Nephron (organoid): ENCODE results near the gene POC1A.

Experiments
- H3K27ac Mint-ChIP-seq, 3 experiments: 2 replicates each; pipeline ENCODE4 v1.8.0; 2020; ENCODE audit warnings: mixed read lengths in 3 of 3, mild to moderate bottlenecking in 2 of 3, moderate library complexity in 1 of 3
- H3K27me3 Mint-ChIP-seq: 2 replicates; pipeline ENCODE4 v1.8.0; 2021; ENCODE audit warnings: low read depth, mild to moderate bottlenecking, moderate library complexity, mixed read lengths
- H3K36me3 Mint-ChIP-seq: 2 replicates; pipeline ENCODE4 v1.8.0; 2020; ENCODE audit warnings: low read depth, mixed read lengths
- H3K4me1 Mint-ChIP-seq: 2 replicates; pipeline ENCODE4 v1.8.0; 2020; ENCODE audit warnings: mixed read lengths
- H3K4me3 Mint-ChIP-seq, 3 experiments: 2 replicates each; pipeline ENCODE4 v1.8.0; 2020; ENCODE audit warnings: mild to moderate bottlenecking in 3 of 3, mixed read lengths in 3 of 3, moderate library complexity in 2 of 3
- H3K9me3 Mint-ChIP-seq: 2 replicates; pipeline ENCODE4 v1.8.0; 2020; ENCODE audit warnings: mixed read lengths
- TF ChIP-seq, protein P1 (sequence below), 3 experiments: fragments of 200-600 bp; sonication (generic); IDR thresholded peaks; one replicate each; pipeline ENCODE4 v1.5.0; 2021; ENCODE audit warnings: antibody characterized with exemption in 3 of 3; ENCODE audit not compliant: unreplicated experiment in 3 of 3

POC1A gene

DNA sequence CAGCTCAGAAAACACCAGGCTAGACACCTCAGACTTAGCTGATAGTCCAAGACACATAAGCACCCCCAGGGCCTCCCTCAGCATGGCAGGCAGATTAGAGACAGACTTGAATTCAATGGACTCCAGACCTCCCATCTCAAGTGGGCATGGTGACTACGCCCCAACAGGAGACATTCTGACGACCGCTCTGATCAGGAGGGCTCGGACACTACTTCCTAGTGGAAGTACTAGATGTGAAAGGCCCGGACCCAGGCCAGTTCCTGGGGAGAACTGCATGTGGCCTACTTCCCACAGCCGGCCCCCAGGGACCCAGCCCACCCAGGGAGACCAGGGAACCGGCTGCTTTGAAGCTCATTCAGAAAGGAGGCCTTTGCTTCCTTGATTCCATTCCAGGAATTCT lies 16.9 kb downstream of the POC1A start:
- TF ChIP-seq, protein P1, sequence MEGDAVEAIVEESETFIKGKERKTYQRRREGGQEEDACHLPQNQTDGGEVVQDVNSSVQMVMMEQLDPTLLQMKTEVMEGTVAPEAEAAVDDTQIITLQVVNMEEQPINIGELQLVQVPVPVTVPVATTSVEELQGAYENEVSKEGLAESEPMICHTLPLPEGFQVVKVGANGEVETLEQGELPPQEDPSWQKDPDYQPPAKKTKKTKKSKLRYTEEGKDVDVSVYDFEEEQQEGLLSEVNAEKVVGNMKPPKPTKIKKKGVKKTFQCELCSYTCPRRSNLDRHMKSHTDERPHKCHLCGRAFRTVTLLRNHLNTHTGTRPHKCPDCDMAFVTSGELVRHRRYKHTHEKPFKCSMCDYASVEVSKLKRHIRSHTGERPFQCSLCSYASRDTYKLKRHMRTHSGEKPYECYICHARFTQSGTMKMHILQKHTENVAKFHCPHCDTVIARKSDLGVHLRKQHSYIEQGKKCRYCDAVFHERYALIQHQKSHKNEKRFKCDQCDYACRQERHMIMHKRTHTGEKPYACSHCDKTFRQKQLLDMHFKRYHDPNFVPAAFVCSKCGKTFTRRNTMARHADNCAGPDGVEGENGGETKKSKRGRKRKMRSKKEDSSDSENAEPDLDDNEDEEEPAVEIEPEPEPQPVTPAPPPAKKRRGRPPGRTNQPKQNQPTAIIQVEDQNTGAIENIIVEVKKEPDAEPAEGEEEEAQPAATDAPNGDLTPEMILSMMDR (IDR thresholded peaks at IDR 0.05; ENCODE audit: unreplicated experiment in 3 of 3): no peak
- peaks cover 5% of the 10 kb centered on the region for H3K36me3 Mint-ChIP-seq
- no peak overlapping the region for H3K27ac Mint-ChIP-seq
- no peaks in the 10 kb centered on the region for H3K4me1 Mint-ChIP-seq
- H3K27me3 Mint-ChIP-seq: no peaks in the 10 kb centered on the region
- H3K4me3 Mint-ChIP-seq: no peak overlapping the region
- H3K9me3 Mint-ChIP-seq: no peaks in the 10 kb centered on the region

DNA sequence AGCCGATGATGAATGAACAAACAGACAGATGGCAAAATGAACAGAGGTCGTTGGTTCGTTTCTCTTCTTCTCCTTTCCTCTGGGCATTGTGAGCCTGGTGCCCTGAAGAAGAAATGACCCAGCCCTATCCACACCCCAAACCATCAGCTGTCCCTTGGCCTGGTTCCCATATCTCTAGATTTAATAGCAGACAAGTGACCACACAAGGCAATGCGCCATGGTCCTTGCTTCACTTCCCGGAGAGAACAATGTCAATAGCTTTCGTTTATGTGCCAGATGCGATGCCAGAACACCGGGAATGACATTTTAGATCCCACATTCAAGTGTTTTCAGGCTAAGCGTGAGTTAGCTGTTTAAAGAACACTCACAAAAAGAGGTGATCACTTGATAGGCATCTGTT lies 17.7 kb downstream of the POC1A start:
- Mint-ChIP-seq H3K36me3 (peaks cover 5% of the 10 kb centered on the region), H3K4me1 (peaks cover 3% of the 10 kb centered on the region), H3K4me3 (no peak overlapping the region), H3K27me3 (no peaks in the 10 kb centered on the region), H3K27ac (no peak overlapping the region), H3K9me3 (no peaks in the 10 kb centered on the region)
- TF ChIP-seq, protein P1 (IDR thresholded peaks at IDR 0.05; ENCODE audit: unreplicated experiment in 3 of 3): no peak

DNA sequence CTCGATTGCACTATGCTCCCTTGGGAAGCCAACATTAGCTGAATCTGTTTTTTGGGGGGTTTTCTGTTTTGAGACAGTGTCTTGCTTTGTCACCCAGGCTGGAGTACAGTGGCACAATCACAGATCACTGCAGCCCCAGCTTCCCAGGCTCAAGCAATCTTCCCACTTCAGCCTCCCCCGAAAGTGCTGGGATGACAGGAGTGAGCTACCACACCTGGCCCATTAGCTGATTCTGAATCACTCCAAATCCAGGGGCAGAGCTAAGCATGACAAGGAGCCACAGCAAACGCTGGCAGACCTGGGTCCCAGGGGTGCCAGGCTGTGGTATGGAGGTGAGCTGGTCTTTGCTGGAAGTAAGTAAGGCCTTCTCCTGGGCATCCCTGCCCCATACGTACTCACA lies 18.9 kb downstream of the POC1A start:
- H3K36me3 Mint-ChIP-seq: peaks cover 5% of the 10 kb centered on the region
- H3K27ac Mint-ChIP-seq: no peak overlapping the region
- TF ChIP-seq, protein P1 (IDR thresholded peaks at IDR 0.05; ENCODE audit: unreplicated experiment in 3 of 3): no peak
- H3K27me3 Mint-ChIP-seq: no peaks in the 10 kb centered on the region
- H3K4me1 Mint-ChIP-seq: peaks cover 9% of the 10 kb centered on the region
- no peaks in the 10 kb centered on the region for H3K9me3 Mint-ChIP-seq
- H3K4me3 Mint-ChIP-seq: no peak overlapping the region

DNA sequence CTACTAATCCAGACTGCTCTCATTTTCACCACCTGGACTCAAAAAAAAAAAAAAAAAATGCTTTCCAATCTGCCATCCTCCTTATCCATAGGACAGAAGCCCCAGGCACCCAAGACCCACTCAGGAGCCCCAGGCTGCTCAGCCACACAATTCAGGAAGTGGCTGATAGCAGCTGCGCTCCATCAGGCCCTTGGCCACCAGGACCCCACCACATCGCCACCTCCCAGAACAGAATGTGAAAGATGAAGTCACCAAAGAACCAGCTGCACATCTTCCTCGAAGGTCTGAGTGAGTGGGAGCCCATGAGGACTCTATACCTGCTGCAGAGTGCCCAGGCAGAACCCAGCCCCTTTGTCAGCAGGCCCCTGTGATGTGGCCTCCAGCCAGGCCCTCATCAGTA lies 19.5 kb downstream of the POC1A start:
- no peak overlapping the region for H3K4me3 Mint-ChIP-seq
- no peak overlapping the region for H3K27ac Mint-ChIP-seq
- H3K27me3 Mint-ChIP-seq: no peaks in the 10 kb centered on the region
- H3K9me3 Mint-ChIP-seq: no peaks in the 10 kb centered on the region
- peaks cover 14% of the 10 kb centered on the region for H3K4me1 Mint-ChIP-seq
- TF ChIP-seq, protein P1 (IDR thresholded peaks at IDR 0.05; ENCODE audit: unreplicated experiment in 3 of 3): no peak
- H3K36me3 Mint-ChIP-seq: peaks cover 5% of the 10 kb centered on the region

DNA sequence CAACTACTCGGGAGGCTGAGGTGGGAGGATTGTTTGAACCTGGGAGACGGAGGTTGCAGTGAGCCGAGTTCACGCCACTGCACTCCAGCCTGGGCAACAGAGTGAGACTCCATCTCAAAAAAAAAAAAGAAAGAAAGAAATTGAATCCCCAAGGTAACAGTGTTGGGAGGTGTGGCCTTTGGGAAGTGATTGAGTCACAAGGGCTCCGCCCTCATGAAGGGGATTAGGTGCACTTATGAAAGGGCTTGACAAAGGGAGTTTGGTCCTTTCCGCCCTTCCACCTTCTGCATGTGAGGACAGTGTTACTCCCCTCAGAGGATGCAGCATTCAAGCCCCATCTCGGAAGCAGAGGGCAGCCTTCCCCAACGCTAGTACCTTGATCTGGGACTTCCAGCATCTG lies 21.3 kb downstream of the POC1A start:
- Mint-ChIP-seq H3K9me3 (no peaks in the 10 kb centered on the region), H3K27me3 (no peaks in the 10 kb centered on the region), H3K4me3 (no peak overlapping the region), H3K4me1 (peaks cover 17% of the 10 kb centered on the region), H3K36me3 (peaks cover under 1% of the 10 kb centered on the region), H3K27ac (no peak overlapping the region)
- TF ChIP-seq, protein P1 (IDR thresholded peaks at IDR 0.05; ENCODE audit: unreplicated experiment in 3 of 3): no peak

DNA sequence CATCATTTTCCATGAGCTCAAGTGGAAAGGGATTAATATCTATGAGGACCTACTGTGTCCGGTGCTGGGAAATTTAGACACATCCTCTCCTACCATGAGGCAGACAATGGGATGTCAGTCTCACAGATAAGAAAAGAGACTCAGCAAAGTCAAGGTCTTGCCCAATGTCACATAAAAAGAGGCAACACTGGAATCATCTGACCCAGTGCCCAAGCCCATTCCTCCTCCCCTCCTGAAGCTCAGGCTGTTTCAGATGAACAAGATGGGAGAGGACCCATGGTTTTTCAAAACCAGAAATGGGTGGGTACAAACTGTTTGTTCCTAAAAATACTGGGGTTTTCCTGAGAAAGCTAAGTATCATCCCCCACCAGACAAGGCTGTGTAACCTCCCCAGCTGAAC lies 22.2 kb downstream of the POC1A start:
- H3K27ac Mint-ChIP-seq: no peak overlapping the region
- TF ChIP-seq, protein P1 (IDR thresholded peaks at IDR 0.05; ENCODE audit: unreplicated experiment in 3 of 3): no peak
- H3K36me3 Mint-ChIP-seq: no peaks in the 10 kb centered on the region
- peaks cover 20% of the 10 kb centered on the region for H3K4me1 Mint-ChIP-seq
- H3K4me3 Mint-ChIP-seq: no peak overlapping the region
- no peaks in the 10 kb centered on the region for H3K27me3 Mint-ChIP-seq
- H3K9me3 Mint-ChIP-seq: no peaks in the 10 kb centered on the region
